ENCODE measurements around the gene RAPGEF3. TPM values are rescaled to one million over a fixed set of nuclear protein-coding genes. Genes with fewer than 3 reads are reported as not detected.

Gene RAPGEF3
- total RNA-seq, 3 donors from 2014 or later = 40.6 to 87.8 (median 60.3) TPM

DNA sequence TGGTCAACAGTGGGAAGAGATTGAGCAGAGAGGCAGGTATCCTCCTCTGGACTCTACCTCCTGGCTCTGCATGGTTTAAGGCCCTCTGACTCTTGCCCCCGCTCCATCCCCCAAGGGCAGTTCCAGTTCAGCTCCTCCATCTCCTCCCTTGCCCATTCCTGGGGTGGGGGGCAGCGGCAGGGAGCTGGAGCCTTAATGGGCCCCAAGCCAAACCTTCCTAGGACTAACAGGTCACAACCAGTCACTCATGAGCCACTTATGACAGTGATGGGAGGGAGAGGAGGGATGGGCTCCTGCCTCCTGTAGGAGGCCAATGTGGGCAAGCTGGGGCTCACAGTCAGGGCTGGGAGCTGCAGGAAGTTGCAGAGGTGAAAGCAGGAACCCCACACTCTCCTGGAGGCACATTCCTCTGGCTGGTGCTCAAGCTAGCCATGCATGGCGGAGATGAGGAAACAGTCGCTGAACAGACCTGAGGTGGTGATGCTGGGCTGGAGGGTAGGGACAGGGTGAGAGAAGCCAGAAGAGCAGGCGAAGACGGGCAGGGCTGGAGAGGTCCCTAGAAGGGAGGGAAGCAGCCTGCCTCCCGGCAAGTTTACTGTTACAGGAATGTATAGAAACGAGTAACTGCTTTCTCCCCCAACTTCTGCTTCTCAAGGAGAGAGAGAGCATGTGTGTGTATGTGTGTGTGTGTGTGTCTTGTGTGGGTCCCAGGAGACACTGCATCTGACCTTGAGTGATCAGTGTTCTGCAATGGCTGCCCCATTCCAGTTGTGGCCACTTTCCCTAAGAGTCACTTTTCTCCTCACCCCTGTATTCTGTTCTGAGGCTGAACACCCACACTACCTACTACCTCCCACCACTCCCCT is 5.0 kb upstream of the RAPGEF3 start:
- no peak for TF ChIP-seq POLR2A (IDR thresholded peaks at IDR 0.05)
- TF ChIP-seq, protein P1, sequence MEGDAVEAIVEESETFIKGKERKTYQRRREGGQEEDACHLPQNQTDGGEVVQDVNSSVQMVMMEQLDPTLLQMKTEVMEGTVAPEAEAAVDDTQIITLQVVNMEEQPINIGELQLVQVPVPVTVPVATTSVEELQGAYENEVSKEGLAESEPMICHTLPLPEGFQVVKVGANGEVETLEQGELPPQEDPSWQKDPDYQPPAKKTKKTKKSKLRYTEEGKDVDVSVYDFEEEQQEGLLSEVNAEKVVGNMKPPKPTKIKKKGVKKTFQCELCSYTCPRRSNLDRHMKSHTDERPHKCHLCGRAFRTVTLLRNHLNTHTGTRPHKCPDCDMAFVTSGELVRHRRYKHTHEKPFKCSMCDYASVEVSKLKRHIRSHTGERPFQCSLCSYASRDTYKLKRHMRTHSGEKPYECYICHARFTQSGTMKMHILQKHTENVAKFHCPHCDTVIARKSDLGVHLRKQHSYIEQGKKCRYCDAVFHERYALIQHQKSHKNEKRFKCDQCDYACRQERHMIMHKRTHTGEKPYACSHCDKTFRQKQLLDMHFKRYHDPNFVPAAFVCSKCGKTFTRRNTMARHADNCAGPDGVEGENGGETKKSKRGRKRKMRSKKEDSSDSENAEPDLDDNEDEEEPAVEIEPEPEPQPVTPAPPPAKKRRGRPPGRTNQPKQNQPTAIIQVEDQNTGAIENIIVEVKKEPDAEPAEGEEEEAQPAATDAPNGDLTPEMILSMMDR (IDR thresholded peaks at IDR 0.05) = no peak
- TF ChIP-seq POLR2AphosphoS5 (IDR thresholded peaks at IDR 0.05) = no peak

DNA sequence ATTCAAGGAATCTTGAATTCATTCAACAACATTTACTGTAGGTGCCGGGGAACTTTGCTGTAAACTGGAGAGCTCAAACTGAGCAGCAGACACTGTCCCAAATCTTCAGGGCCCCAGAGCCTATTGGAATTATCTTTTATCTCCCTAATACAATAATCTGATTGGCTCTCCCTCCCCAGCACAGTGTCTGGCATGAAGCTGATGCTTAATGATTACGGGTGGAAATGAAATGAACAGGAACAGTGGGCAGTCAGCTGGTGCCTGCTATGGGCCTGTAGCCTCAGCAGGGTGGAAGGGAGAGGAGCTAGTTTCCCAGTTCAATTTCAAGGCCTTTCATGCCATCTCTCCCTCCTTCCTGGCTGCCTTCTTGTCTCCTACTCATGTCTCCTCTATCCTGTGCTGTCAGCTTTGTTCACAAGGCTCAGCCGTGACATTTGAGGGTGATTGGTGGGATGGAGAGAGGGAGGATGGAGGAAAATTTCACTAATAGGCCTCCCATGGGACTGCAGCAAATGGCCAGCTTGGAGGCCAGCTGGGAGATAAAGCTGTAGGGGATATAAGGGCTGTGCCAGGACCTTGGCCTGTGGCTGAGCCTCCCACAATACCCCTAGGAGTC is 4.3 kb upstream of the RAPGEF3 start:
- H3K4me1 ChIP-seq = peaks cover 5% of the 10 kb centered on the region in 2 donors
- intact Hi-C loops (cut with DNase I; ENCODE audit: low total_unique reads) = no loop called here
- peak overlapping the region in 1 of 2 donors; percentile 12 for H3K27ac ChIP-seq

More for the DNA sequence above, 5.0 kb upstream of the RAPGEF3 start:
- no peak for DNase-seq (ENCODE audit: low spot score in 2 of 2)
- no peaks in the 10 kb centered on the region for H3K27me3 ChIP-seq
- no peak overlapping the region for H3K4me3 ChIP-seq
- H3K36me3 ChIP-seq = no peaks in the 10 kb centered on the region
- H3K27ac ChIP-seq = peak overlapping the region in 1 of 2 donors; percentile 12
- H3K9me3 ChIP-seq = no peaks in the 10 kb centered on the region
- peaks cover 0 to 5% of the 10 kb centered on the region in 2 donors for H3K4me1 ChIP-seq
- intact Hi-C loops (cut with DNase I; ENCODE audit: low total_unique reads) = no loop called here

DNA sequence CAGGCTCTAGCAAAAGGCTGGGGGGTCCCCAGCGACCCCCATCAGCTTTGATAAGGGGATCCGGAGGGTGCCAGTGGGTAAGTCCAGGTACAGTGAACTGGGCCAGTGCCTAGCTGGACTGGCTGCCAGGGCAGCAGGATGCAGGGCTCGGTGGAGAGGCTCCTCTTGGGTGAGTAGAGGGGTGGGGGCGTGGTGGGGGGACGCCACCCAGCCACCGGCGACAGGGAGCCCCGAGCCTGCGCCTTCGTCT is 171 bp downstream of the RAPGEF3 start:
- H3K9me3 ChIP-seq = no peaks in the 10 kb centered on the region
- H3K4me3 ChIP-seq = peak overlapping the region; percentile 54 to 70 (median 60)
- DNase-seq (ENCODE audit: low spot score in 2 of 2) = no peak
- no peaks in the 10 kb centered on the region for H3K36me3 ChIP-seq
- peak overlapping the region; percentile 87 to 88 for H3K27ac ChIP-seq
- H3K4me1 ChIP-seq = peaks cover 16 to 18% of the 10 kb centered on the region in 2 donors
- intact Hi-C loops (cut with DNase I; ENCODE audit: low total_unique reads) = no loop called here
- no peak for TF ChIP-seq POLR2AphosphoS5 (IDR thresholded peaks at IDR 0.05)
- TF ChIP-seq, protein P1 (IDR thresholded peaks at IDR 0.05) = no peak
- no peak for TF ChIP-seq POLR2A (IDR thresholded peaks at IDR 0.05)
- H3K27me3 ChIP-seq = no peaks in the 10 kb centered on the region

More for the DNA sequence above, 4.3 kb upstream of the RAPGEF3 start:
- Histone ChIP-seq H3K4me3 (no peak overlapping the region), H3K27me3 (no peaks in the 10 kb centered on the region), H3K9me3 (no peaks in the 10 kb centered on the region), H3K36me3 (no peaks in the 10 kb centered on the region)
- DNase-seq (ENCODE audit: low spot score in 2 of 2) = no peak
- no peak for TF ChIP-seq POLR2AphosphoS5 (IDR thresholded peaks at IDR 0.05)
- TF ChIP-seq, protein P1 (IDR thresholded peaks at IDR 0.05) = no peak
- no peak for TF ChIP-seq POLR2A (IDR thresholded peaks at IDR 0.05)

DNA sequence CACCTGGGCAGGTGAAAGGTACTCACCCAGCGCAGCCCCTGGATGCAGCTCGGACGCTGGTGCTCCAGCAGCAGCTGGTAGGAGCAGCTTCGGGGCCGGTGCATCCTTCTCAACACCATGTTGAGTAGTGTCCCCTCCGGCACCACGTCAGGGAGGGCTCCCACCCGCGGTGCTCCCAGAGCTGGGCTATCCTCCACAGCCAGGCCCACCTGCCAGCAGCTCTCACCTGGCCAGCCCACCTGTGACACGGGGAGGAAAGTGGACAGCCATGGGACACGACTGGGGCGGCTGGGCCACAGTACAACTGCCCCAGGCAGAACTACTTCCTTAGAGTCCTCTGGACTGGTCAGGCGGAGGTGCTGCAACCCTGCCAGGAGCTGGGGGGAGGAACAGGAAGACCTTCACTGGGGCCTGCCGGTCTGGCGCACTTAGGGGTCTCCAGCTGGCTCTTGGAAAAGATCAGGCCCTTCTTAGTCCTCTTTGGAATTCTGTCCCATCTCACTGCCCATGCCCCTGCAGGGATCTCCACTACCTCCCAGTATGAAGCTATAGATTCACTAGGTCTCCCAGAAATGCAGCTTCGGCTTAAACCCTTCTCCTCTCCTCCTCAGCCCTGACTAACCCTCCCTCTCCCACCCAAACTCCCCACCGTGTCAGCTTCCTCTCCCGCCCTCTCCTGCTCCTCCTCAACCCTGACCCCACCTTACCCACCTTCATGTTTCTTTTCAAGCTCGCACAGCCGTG is 668 bp downstream of the RAPGEF3 start:
- intact Hi-C loops (cut with DNase I; ENCODE audit: low total_unique reads) = no loop called here
- Histone ChIP-seq H3K4me3 (peak overlapping the region; percentile 54 to 70 (median 60)), H3K36me3 (no peaks in the 10 kb centered on the region), H3K4me1 (peaks cover 16 to 18% of the 10 kb centered on the region in 2 donors), H3K27me3 (no peaks in the 10 kb centered on the region), H3K27ac (peak overlapping the region; percentile 87 to 88), H3K9me3 (no peaks in the 10 kb centered on the region)
- no peak for DNase-seq (ENCODE audit: low spot score in 2 of 2)
- TF ChIP-seq POLR2A (IDR thresholded peaks at IDR 0.05) (no peak), POLR2AphosphoS5 (IDR thresholded peaks at IDR 0.05) (no peak)
- TF ChIP-seq, protein P1 (IDR thresholded peaks at IDR 0.05) = no peak

All from breast epithelium (tissue), 4 donors.